HG02798 (cell line): Measurements from ENCODE around the gene CEP250.
"Not testable (repeated sequence)": the region's sequence is repeated elsewhere in the genome, so short reads cannot be mapped to it uniquely, and the experiment has no call there.

Experiments used
- ATAC-seq: cut with Tn5 transposase; IDR thresholded peaks from one replicate; pipeline ENCODE4 v1.9.1; 2021; ENCODE audit warnings: mild to moderate bottlenecking; ENCODE audit not compliant: unreplicated experiment, poor library complexity

CEP250 gene

GRCh38 chr20:35517767-35518166 lies 62.4 kb downstream of the CEP250 start:
- ATAC-seq, result not testable (repeated sequence)

GRCh38 chr20:35518955-35519354 lies 63.6 kb downstream of the CEP250 start:
- ATAC-seq, result no peak

DNA sequence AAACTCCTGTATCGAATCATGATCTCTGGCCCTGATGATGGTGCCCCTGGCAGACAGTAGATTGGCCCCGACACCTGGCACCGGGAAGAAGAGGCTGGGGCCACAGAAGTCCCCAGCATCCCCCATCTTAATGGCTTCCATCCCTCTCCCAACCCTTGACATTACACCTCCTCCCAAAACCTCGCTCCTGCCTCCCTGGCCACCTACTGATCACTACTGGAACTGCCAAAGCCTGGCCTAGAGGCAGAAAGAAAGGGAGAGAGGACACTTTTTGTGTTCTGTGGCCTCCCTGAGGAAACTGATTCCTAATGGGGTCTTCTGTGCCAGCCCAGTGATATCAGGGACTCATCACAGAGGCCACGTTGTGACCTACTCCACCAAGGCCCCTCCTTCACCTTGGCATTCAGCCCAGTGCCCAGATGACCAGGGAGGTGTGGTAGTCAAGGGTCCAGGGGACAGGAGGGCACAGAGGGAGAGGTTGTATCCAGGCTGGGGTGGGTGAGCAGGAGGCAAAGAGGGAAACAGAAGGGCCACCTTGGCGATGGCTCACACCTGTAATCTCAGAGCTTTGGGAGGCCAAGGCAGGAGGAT lies 68.0 kb downstream of the CEP250 start:
- no peak for ATAC-seq

GRCh38 chr20:35525639-35526038 lies 70.2 kb downstream of the CEP250 start:
- no peak for ATAC-seq

GRCh38 chr20:35527122-35527769 lies 71.8 kb downstream of the CEP250 start:
- no peak for ATAC-seq

- ATAC-seq, result no peak
Observed at GRCh38 chr20:35529552-35529951, 74.2 kb downstream of the CEP250 start, which contains the start of gene C20orf173. Gene C20orf173 (minus strand): TSS chr20:35529652. CDS start chr20:35529373, 279 bp downstream.

- ATAC-seq, result peak; percentile 83
Observed at GRCh38 chr20:35539756-35540212, 84.4 kb downstream of the CEP250 start.

GRCh38 chr20:35541118-35541782 lies 85.9 kb downstream of the CEP250 start:
- no peak for ATAC-seq

- peak; percentile 77 for ATAC-seq
Observed at GRCh38 chr20:35541783-35542662, 86.6 kb downstream of the CEP250 start, which contains the start of gene ERGIC3. Gene ERGIC3 (plus strand): TSS chr20:35542078. CDS start chr20:35542098, 20 bp downstream.

- no peak for ATAC-seq
Observed at GRCh38 chr20:35542990-35543389, 87.6 kb downstream of the CEP250 start.

- peak; percentile 23 for ATAC-seq
Observed at GRCh38 chr20:35544436-35544835, 89.0 kb downstream of the CEP250 start.

- ATAC-seq, result not testable (repeated sequence)
Observed at GRCh38 chr20:35544941-35545340, 89.5 kb downstream of the CEP250 start.

DNA sequence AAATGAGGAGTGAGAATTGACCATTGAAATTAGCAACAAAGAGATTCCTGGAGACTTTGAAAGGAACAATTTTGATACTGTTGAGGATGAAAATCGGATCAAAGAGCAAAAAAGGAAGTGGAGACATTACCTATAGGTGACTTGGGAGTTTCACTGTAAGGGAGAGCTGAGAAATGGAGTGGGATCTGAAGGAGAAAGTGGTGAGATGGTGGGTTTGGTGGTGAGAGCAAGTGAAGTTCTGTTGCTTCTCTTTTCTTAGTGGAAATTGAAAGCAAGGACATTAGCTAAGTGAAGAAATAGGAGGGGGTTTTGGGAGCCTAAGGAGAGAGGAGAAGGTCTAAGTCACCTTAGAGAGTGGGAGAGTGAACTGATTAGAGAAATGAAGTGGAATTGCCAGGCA lies 90.7 kb downstream of the CEP250 start:
- no peak for ATAC-seq

- ATAC-seq, result no peak
Observed at GRCh38 chr20:35547329-35547728, 91.9 kb downstream of the CEP250 start.

GRCh38 chr20:35551503-35551902 lies 96.1 kb downstream of the CEP250 start:
- no peak for ATAC-seq

- no peak for ATAC-seq
Observed at GRCh38 chr20:35552914-35553313, 97.5 kb downstream of the CEP250 start.

DNA sequence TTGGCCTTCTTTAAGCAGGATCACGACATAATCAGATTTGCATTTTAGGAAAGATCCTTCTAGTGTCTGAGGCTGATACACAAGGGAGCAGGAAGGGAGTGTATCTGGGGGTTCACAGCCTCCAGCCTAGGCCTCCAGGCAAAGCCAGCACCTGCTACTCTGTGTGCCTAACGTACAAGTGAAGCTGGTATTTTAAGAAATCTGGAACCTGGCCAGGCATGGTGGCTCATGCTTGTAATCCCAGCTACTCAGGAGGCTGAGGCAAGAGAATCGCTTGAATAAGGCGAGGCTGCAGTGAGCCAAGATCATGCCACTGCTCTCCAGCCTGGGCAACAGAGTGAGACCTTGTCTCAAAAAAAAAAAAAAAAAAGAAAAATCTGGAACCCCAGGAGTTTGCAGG lies 100.1 kb downstream of the CEP250 start:
- ATAC-seq, result not testable (repeated sequence)

- no peak for ATAC-seq
Observed at GRCh38 chr20:35555951-35556645, 100.7 kb downstream of the CEP250 start.

- no peak for ATAC-seq
Observed at GRCh38 chr20:35556871-35557270, 101.5 kb downstream of the CEP250 start.

DNA sequence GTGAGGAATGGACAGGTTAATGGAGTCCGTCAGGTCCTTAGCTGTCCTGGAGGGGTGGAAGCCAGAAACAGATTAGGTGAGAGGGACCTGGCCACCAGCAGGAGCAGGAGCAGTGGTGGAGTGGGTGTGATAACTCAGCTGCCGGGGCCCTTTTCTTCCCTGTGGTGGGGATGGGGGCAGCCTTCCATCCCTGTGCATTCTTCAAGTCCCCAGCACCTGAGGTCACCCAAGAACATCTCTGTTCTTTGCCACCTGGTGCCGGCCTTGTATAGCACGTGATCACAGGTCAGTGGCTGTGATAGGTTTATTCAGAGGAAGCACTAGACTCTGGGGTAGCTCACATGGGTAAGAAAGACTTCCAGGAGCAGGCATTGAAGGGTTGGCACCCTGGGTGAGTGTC lies 103.1 kb downstream of the CEP250 start:
- ATAC-seq, result no peak
